ENCODE measurements around the gene DNAL4. TPM values are rescaled to one million over a fixed set of nuclear protein-coding genes. Genes with fewer than 3 reads are reported as not detected.

The DNAL4 gene, protein sequence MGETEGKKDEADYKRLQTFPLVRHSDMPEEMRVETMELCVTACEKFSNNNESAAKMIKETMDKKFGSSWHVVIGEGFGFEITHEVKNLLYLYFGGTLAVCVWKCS
- 15.3 and 20.1 TPM in 2 replicates for total RNA-seq

DNA sequence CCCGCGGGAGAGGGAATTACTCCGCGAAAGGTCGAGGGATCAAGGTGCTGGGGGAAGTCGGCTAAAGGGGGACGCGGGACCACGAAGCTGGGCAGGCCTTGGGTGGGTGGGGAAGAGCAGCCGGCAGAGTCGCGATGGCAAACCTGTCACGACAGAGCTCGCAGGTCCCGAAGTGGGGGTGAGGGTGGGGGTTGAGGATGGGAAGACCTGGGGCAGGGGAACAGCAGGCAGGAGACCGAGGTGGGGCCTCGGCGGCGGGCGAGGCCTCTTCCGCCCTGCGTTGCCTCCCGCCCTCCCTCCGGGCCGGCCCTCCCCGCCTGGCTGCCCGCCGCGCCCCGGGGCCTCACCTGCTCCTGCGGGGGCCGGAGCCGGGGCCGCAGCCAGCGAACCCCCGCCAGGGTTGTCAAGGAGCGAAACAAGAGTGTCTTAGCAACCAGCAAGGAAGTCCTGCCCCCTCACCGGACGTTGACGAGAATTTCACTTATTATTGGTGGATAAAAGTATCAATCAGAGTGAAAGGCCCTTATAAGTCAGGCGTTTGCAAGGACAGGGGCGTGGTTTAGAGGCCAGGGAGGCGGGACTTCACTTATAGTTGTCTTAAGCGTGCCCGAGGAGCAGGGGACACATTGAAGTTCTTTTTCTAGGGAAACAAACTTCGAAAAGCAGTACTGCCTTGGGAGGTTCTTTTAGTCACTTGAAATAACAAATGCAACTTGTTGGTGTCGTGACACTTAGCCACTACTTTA, at the start of gene DNAL4:
Gene DNAL4 (minus strand): TSS at position 423 of the 746 bp plus-strand sequence. CDS start 11,412 bp downstream, outside the sequence.

DNA sequence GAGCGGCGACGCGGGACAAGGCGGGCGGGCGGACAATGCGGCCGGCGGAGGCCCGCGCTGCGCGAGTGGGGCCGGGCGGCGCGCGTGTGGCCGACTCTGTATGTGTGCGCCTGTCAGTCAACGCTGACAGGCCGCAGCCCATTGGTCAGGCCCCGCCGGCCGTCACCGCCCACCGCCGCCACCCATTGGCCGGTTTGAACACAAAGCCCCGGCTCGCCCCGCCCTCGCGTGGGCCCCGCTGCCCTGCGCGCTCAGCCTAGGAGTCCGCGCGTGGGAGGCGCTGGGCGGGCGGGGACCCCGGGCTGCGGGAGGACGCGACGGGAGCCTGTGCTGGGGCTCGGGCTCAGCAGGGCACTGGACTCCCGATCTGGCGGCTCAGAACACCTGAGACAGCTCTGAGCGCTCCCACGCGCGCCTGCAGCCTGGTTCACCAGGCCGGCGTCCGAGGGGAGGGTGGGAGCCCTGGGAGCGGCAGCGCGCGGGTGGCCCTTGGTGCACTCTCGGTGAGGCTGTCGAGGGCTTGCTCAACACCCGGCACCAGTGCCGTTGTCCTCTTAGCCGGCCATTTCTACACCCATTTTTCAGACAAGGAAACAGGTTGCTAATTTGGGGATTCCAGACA, 37.9 kb downstream of the DNAL4 start, which contains the start of gene SUN2:
Gene SUN2 (minus strand): TSS at position 88 of the 622 bp plus-strand sequence. CDS start 3,370 bp downstream, outside the sequence.

Other genes with a start within 250 kb of the DNAL4 start
- 2.2 and 2.4 TPM in 2 replicates for gene DMC1, start 224.0 kb downstream of the DNAL4 start, total RNA-seq
- gene FAM227A, start 137.8 kb downstream of the DNAL4 start, total RNA-seq: 0.67 and 1.8 TPM in 2 replicates
- gene CBY1, start 137.5 kb downstream of the DNAL4 start, total RNA-seq: 20.7 and 21.6 TPM in 2 replicates
- gene TOMM22, start 112.2 kb downstream of the DNAL4 start, total RNA-seq: 73.9 and 75.8 TPM in 2 replicates
- gene JOSD1, start 93.2 kb downstream of the DNAL4 start, total RNA-seq: 45.0 and 49.6 TPM in 2 replicates
- 27.7 and 28.2 TPM in 2 replicates for gene GTPBP1, start 88.2 kb downstream of the DNAL4 start, total RNA-seq
- 93.1 and 94.7 TPM in 2 replicates for gene SUN2, start 38.1 kb downstream of the DNAL4 start, total RNA-seq
- 0.59 and 0.84 TPM in 2 replicates for gene NPTXR, start 49.9 kb upstream of the DNAL4 start, total RNA-seq
- gene CBX6, start 78.1 kb upstream of the DNAL4 start, total RNA-seq: 40.7 and 43.2 TPM in 2 replicates
- gene APOBEC3A, start 163.5 kb upstream of the DNAL4 start, total RNA-seq: not detected in 2 replicates
- 23.4 and 31.2 TPM in 2 replicates for gene APOBEC3B, start 188.2 kb upstream of the DNAL4 start, total RNA-seq
- 22.4 and 24.5 TPM in 2 replicates for gene APOBEC3C, start 220.1 kb upstream of the DNAL4 start, total RNA-seq
- gene APOBEC3D, start 227.0 kb upstream of the DNAL4 start, total RNA-seq: 0.50 and 1.2 TPM in 2 replicates
- 5.1 and 7.4 TPM in 2 replicates for gene APOBEC3F, start 246.7 kb upstream of the DNAL4 start, total RNA-seq